GM12878 (cell line): ENCODE data around the gene YKT6. TPM values are rescaled to one million over a fixed set of nuclear protein-coding genes. Genes with fewer than 3 reads are reported as not detected.

ENCODE experiments used
- ATAC-seq: fragments of 200-7000 bp; cut with Tn5 transposase; 3 replicates; pipeline ENCODE4 v1.9.1; 2020; ENCODE audit warnings: mild to moderate bottlenecking, moderate library complexity
- BruUV-seq: library from RNA; stranded (reverse); fragments of 400-500 nt; replicated peaks from 2 replicates; lab custom pipeline; 2021; lab: Mats Ljungman, UMichigan
- CTCF ChIA-PET: fragments of 300-600 bp; sonication (Branson Sonifier 250); formaldehyde crosslinking; extraction: SDS; loops from one replicate; lab custom pipeline; 2021; ENCODE audit warnings: inconsistent platforms; lab: Yijun Ruan, JAX
- POLR2A ChIA-PET: fragments of 350-600 bp; formaldehyde crosslinking; extraction: SDS; loops from one replicate; lab custom pipeline; 2021; ENCODE audit warnings: inconsistent platforms; lab: Charles Lee
- RAD21 ChIA-PET: fragments of 300-600 bp; sonication (Branson Sonifier 250); formaldehyde crosslinking; loops from one replicate; lab custom pipeline; 2023; ENCODE audit warnings: antibody characterized with exemption; ENCODE audit not compliant: unreplicated experiment; lab: Charles Lee
- SMC1A ChIA-PET: fragments of 300-600 bp; sonication (Branson Sonifier 250); formaldehyde crosslinking; loops from one replicate; lab custom pipeline; 2023; ENCODE audit not compliant: unreplicated experiment, uncharacterized antibody; lab: Charles Lee
- DNase-seq: peaks from one replicate; pipeline ENCODE4 v3.0.0-alpha.2; 2011; ENCODE audit warnings: low read depth, low spot score
- FAIRE-seq: peaks from 3 replicates; lab custom pipeline; 2011; peaks lifted over from hg19 to GRCh38; lab: Jason Lieb, UNC
- H2AFZ ChIP-seq: 2 replicates; pipeline ENCODE4 v1.6.0; 2011; ENCODE audit warnings: low read depth, low read length, control low read depth; ENCODE audit not compliant: control insufficient read depth
- H3K27ac ChIP-seq: 2 replicates; pipeline ENCODE4 v1.5.1; 2011; ENCODE audit warnings: control low read depth; ENCODE audit not compliant: control insufficient read depth, insufficient read depth
- H3K27me3 ChIP-seq, 2 experiments: replicated peaks in 1 of 2; 2 replicates each; pipeline versions ENCODE4 v1.6.0 to v1.6.1; 2011; ENCODE audit warnings: low read length in 1 of 2; ENCODE audit not compliant: control insufficient read depth in 2 of 2, insufficient read depth in 2 of 2
- H3K36me3 ChIP-seq, 2 experiments: 2 replicates each; pipeline ENCODE4 v1.5.1; 2011; ENCODE audit warnings: low read length in 1 of 2; ENCODE audit not compliant: control insufficient read depth in 2 of 2, insufficient read depth in 2 of 2
- H3K4me1 ChIP-seq: 2 replicates; pipeline ENCODE4 v1.6.1; 2011; ENCODE audit warnings: mild to moderate bottlenecking, low read length, moderate library complexity, mixed read lengths; ENCODE audit not compliant: control insufficient read depth, insufficient read depth
- H3K4me2 ChIP-seq: 2 replicates; pipeline ENCODE4 v1.6.0; 2011; ENCODE audit warnings: control low read depth; ENCODE audit not compliant: control insufficient read depth, insufficient read depth
- H3K4me3 ChIP-seq: fragments of 200-600 bp; sonication (generic); 2 replicates; pipeline ENCODE4 v1.5.1; 2016
- H3K79me2 ChIP-seq: 2 replicates; pipeline ENCODE4 v1.6.0; 2011; ENCODE audit warnings: low read length; ENCODE audit not compliant: control insufficient read depth, insufficient read depth
- H3K9ac ChIP-seq: 2 replicates; pipeline ENCODE4 v1.8.0; 2011; ENCODE audit warnings: low read length, control low read depth, mixed read lengths; ENCODE audit not compliant: control insufficient read depth, insufficient read depth
- H3K9me3 ChIP-seq: replicated peaks from 3 replicates; pipeline ENCODE4 v1.5.1; 2011; ENCODE audit warnings: mild to moderate bottlenecking, low read length; ENCODE audit not compliant: control insufficient read depth, insufficient read depth
- H4K20me1 ChIP-seq: 2 replicates; pipeline ENCODE4 v1.6.0; 2011; ENCODE audit not compliant: control insufficient read depth, insufficient read depth
- BMI1 ChIP-seq: fragments of 450-650 bp; IDR thresholded peaks from 2 replicates; pipeline ENCODE4 v1.6.1; 2016; ENCODE audit warnings: mild to moderate bottlenecking, moderate library complexity, borderline replicate concordance
- BRCA1 ChIP-seq: IDR thresholded peaks from 2 replicates; pipeline ENCODE4 v1.6.1; 2011; ENCODE audit warnings: low read depth, low read length, improper control_type of control experiment
- CEBPZ ChIP-seq: fragments of 150-350 bp; IDR thresholded peaks from 2 replicates; pipeline ENCODE4 v1.6.1; 2016; ENCODE audit warnings: low read depth, low read length
- EP300 ChIP-seq, 2 experiments: fragments of 150-350 bp in 1 of 2; IDR thresholded peaks; 2 replicates each; pipeline ENCODE4 v1.6.1; 2011 to 2012; ENCODE audit warnings: low read depth in 2 of 2, low read length in 2 of 2, borderline replicate concordance in 1 of 2, improper control_type of control experiment in 1 of 2, inconsistent platforms in 1 of 2; ENCODE audit not compliant: control insufficient read depth in 1 of 2
- GABPA ChIP-seq: IDR thresholded peaks from 2 replicates; pipeline ENCODE4 v1.6.1; 2014; ENCODE audit warnings: antibody characterized with exemption, low read depth, mild to moderate bottlenecking, inconsistent platforms
- HDAC2 ChIP-seq: fragments of 200-600 bp; sonication (generic); IDR thresholded peaks from 2 replicates; pipeline ENCODE4 v1.6.1; 2017
- NFIC ChIP-seq: IDR thresholded peaks from 2 replicates; pipeline ENCODE4 v1.6.1; 2012; ENCODE audit warnings: low read depth, mild to moderate bottlenecking, inconsistent platforms, low read length, moderate library complexity
- RAD21 ChIP-seq: IDR thresholded peaks from 2 replicates; pipeline ENCODE4 v1.6.1; 2011; ENCODE audit warnings: mild to moderate bottlenecking, low read depth, low read length, moderate library complexity; ENCODE audit not compliant: insufficient read depth
- RAD51 ChIP-seq: fragments of 450-650 bp; IDR thresholded peaks from 2 replicates; pipeline ENCODE4 v1.6.1; 2016; ENCODE audit warnings: moderate library complexity, mild to moderate bottlenecking, inconsistent platforms
- SKIL ChIP-seq: fragments of 450-650 bp; IDR thresholded peaks from 2 replicates; pipeline ENCODE4 v1.6.1; 2017; ENCODE audit warnings: mild to moderate bottlenecking, low read depth, inconsistent platforms; ENCODE audit not compliant: poor library complexity, severe bottlenecking
- SMARCA5 ChIP-seq: fragments of 450-650 bp; IDR thresholded peaks from 2 replicates; pipeline ENCODE4 v1.6.1; 2017; ENCODE audit warnings: mild to moderate bottlenecking
- TCF3 ChIP-seq: IDR thresholded peaks from 2 replicates; pipeline ENCODE4 v1.6.1; 2012; ENCODE audit warnings: low read depth, mild to moderate bottlenecking, low read length, borderline replicate concordance; ENCODE audit not compliant: insufficient read depth
- YBX1 ChIP-seq: fragments of 450-650 bp; IDR thresholded peaks from 2 replicates; pipeline ENCODE4 v1.6.1; 2016; ENCODE audit warnings: antibody characterized with exemption
- ZNF24 ChIP-seq: fragments of 450-650 bp; IDR thresholded peaks from 2 replicates; pipeline ENCODE4 v1.6.1; 2017; ENCODE audit warnings: antibody characterized with exemption, mild to moderate bottlenecking
- ZZZ3 ChIP-seq: IDR thresholded peaks from 2 replicates; pipeline ENCODE4 v1.6.1; 2011; ENCODE audit warnings: low read depth; ENCODE audit not compliant: control insufficient read depth, insufficient read length
- WGBS: methylation state at CpG from one replicate; pipeline ENCODE4 v1.1.6; 2016; ENCODE audit warnings: low lambda C conversion rate; ENCODE audit not compliant: insufficient replicate concordance, insufficient coverage; ENCODE audit errors: missing lambda C conversion rate; 5-methylcytosine and 5-hydroxymethylcytosine counted together
- in situ Hi-C: fragments of 300-500 bp; cut with MboI; formaldehyde crosslinking; loops from 9 replicates; pipeline ENCODE4 v1.14.3; 2018; ENCODE audit warnings: mixed read lengths
- intact Hi-C: fragments of 100-400 bp; cut with micrococcal nuclease; formaldehyde crosslinking; loops from one replicate; pipeline ENCODE4 v1.14.2; 2022; ENCODE audit not compliant: unreplicated experiment
- polyA plus RNA-seq, 11 experiments: library from polyadenylated mRNA; depleted of rRNA in 4 of 11; unstranded in 6 of 11; stranded (reverse) in 5 of 11; fragments of >200 nt; fragmentation: Nextera tagmentation in 4 of 11; fragmentation: Illumina TruSeq in 1 of 11; extraction: Ambion mirVana in 4 of 11; extraction: Trizol in 1 of 11; gene quantifications; 1 replicate in 1 of 11; 2 replicates in 10 of 11; pipeline versions ENCODE4 v1.2.1 to v1.2.3, GENCODE V29; 2011 to 2016; ENCODE audit warnings: inconsistent platforms in 2 of 11, missing spikeins in 2 of 11, low read depth in 1 of 11
- total RNA-seq, 4 experiments: library from RNA; depleted of rRNA in 3 of 4; stranded (reverse); fragments of >200 nt in 3 of 4; fragmentation: Illumina TruSeq in 1 of 4; extraction: Trizol in 1 of 4; gene quantifications; 2 replicates each; pipeline versions ENCODE4 v1.2.1 to v1.2.3, GENCODE V29; 2013 to 2021
- TF ChIP-seq, protein P1 (sequence below): fragments of 450-650 bp; conservative IDR thresholded peaks from 2 replicates; pipeline ENCODE4 v1.6.1; 2017; ENCODE audit warnings: mild to moderate bottlenecking, moderate library complexity
- TF ChIP-seq, protein P2 (sequence below): IDR thresholded peaks from 2 replicates; pipeline ENCODE4 v1.6.1; 2012; ENCODE audit warnings: low read length, inconsistent platforms

Gene YKT6
- total and polyA plus RNA-seq, 10 of the 15 experiments (the other 5 are each of a cell fraction or from before 2014, with no cell fraction given) = 1.7 to 95.2 (median 70.5) TPM

- no TSS peak for BruUV-seq
- H3K27ac ChIP-seq = no peak overlapping the region
- H2AFZ ChIP-seq = no peak overlapping the region
- FAIRE-seq (no peak), ATAC-seq (no peak), DNase-seq (no peak)
- SMC1A ChIA-PET = no interaction called here
- CTCF ChIA-PET = no interaction called here
- H3K27me3 ChIP-seq = peaks cover 0 to 1% of the 10 kb centered on the region in 2 experiments; a peak in 1 of 4 replicates
- no peak overlapping the region for H3K4me3 ChIP-seq
- no peaks in the 10 kb centered on the region for H3K36me3 ChIP-seq
- no peaks in the 10 kb centered on the region for H3K4me1 ChIP-seq
- H3K9ac ChIP-seq = no peak overlapping the region
- no peaks in the 10 kb centered on the region; the same call in 2 of the 3 replicates for H3K9me3 ChIP-seq
- no peak overlapping the region for H3K4me2 ChIP-seq
- no peaks in the 10 kb centered on the region for H3K79me2 ChIP-seq
- RAD21 ChIA-PET = no interaction called here
- in situ Hi-C loops = no loop called here
- WGBS = 17% methylated on average over 5 of the region's 5 CpGs
- POLR2A ChIA-PET = interaction anchor here (0.6 kb wide), 1 partner anchor 151 kb away, joined by 3 read pairs; no protein-coding TSS in a partner anchor
- no peaks in the 10 kb centered on the region for H4K20me1 ChIP-seq
- intact Hi-C loops = no loop called here
- TF ChIP-seq BMI1 (no peak), GABPA (no peak), HDAC2 (no peak), ZNF24 (no peak), CEBPZ (no peak), NFIC (no peak), RAD51 (no peak), ZZZ3 (no peak), BRCA1 (no peak), RAD21 (no peak), TCF3 (no peak), EP300 (IDR thresholded peaks at IDR 0.05; ENCODE audit: borderline replicate concordance in 1 of 2, control insufficient read depth in 1 of 2, low read depth in 2 of 2, low read length in 2 of 2) (no peak), SMARCA5 (no peak), SKIL (no peak), YBX1 (no peak)
- TF ChIP-seq, protein P1, sequence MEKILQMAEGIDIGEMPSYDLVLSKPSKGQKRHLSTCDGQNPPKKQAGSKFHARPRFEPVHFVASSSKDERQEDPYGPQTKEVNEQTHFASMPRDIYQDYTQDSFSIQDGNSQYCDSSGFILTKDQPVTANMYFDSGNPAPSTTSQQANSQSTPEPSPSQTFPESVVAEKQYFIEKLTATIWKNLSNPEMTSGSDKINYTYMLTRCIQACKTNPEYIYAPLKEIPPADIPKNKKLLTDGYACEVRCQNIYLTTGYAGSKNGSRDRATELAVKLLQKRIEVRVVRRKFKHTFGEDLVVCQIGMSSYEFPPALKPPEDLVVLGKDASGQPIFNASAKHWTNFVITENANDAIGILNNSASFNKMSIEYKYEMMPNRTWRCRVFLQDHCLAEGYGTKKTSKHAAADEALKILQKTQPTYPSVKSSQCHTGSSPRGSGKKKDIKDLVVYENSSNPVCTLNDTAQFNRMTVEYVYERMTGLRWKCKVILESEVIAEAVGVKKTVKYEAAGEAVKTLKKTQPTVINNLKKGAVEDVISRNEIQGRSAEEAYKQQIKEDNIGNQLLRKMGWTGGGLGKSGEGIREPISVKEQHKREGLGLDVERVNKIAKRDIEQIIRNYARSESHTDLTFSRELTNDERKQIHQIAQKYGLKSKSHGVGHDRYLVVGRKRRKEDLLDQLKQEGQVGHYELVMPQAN = no peak
- TF ChIP-seq, protein P2, sequence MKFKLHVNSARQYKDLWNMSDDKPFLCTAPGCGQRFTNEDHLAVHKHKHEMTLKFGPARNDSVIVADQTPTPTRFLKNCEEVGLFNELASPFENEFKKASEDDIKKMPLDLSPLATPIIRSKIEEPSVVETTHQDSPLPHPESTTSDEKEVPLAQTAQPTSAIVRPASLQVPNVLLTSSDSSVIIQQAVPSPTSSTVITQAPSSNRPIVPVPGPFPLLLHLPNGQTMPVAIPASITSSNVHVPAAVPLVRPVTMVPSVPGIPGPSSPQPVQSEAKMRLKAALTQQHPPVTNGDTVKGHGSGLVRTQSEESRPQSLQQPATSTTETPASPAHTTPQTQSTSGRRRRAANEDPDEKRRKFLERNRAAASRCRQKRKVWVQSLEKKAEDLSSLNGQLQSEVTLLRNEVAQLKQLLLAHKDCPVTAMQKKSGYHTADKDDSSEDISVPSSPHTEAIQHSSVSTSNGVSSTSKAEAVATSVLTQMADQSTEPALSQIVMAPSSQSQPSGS = no peak
Observed at GRCh38 chr7:44182827-44183226, 18.0 kb upstream of the YKT6 start.
